Measurements from ENCODE around the gene CDC73.

DNA sequence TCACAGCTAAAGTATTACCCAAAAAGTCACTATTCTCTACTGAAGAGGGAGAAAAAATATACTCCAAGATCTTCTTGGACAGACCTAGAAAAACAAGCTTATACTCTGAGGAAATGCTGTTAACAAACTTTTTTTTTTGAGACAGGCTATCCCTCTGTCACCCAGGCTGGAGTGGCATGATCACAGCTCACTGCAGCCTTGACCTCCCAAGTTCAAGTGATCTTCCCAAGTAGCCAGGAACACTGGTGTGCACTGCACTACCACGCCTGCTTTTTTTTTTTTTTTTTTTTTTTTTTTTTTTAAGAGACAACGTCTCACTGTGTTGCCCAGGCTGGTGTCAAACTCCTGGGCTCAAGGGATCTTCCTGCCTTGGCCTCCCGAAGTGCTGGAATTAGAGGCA lies 33.9 kb upstream of the CDC73 start:
- TF ChIP-seq, protein P1, sequence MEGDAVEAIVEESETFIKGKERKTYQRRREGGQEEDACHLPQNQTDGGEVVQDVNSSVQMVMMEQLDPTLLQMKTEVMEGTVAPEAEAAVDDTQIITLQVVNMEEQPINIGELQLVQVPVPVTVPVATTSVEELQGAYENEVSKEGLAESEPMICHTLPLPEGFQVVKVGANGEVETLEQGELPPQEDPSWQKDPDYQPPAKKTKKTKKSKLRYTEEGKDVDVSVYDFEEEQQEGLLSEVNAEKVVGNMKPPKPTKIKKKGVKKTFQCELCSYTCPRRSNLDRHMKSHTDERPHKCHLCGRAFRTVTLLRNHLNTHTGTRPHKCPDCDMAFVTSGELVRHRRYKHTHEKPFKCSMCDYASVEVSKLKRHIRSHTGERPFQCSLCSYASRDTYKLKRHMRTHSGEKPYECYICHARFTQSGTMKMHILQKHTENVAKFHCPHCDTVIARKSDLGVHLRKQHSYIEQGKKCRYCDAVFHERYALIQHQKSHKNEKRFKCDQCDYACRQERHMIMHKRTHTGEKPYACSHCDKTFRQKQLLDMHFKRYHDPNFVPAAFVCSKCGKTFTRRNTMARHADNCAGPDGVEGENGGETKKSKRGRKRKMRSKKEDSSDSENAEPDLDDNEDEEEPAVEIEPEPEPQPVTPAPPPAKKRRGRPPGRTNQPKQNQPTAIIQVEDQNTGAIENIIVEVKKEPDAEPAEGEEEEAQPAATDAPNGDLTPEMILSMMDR (IDR thresholded peaks at IDR 0.05), result no peak
- no peak for TF ChIP-seq POLR2A (IDR thresholded peaks at IDR 0.05)
